Vagina (tissue), 2 donors: Measurements from ENCODE around the gene POLN. TPM values are rescaled to one million over a fixed set of nuclear protein-coding genes. Genes with fewer than 3 reads are reported as not detected.

Experiments used
- DNase-seq, 2 donors: peaks; one replicate each; pipeline ENCODE4 v3.0.0-alpha.2; 2017; ENCODE audit errors: extremely low spot score in 2 of 2
- H3K27ac ChIP-seq: fragments of 200-600 bp; sonication (generic); one replicate; pipeline ENCODE4 v1.5.1; 2019
- H3K27me3 ChIP-seq: fragments of 200-600 bp; sonication (generic); one replicate; pipeline ENCODE4 v1.5.1; 2019
- H3K36me3 ChIP-seq, 2 donors: fragments of 200-600 bp; sonication (generic); one replicate each; pipeline ENCODE4 v1.5.1; 2017 to 2019
- H3K4me1 ChIP-seq: fragments of 200-600 bp; sonication (generic); one replicate; pipeline ENCODE4 v1.5.1; 2019
- H3K4me3 ChIP-seq, 2 donors: fragments of 200-600 bp; sonication (generic); 1 replicate in 1 of 2; 2 replicates in 1 of 2; pipeline ENCODE4 v1.5.1; 2016 to 2019
- H3K9me3 ChIP-seq: fragments of 200-600 bp; sonication (generic); one replicate; pipeline ENCODE4 v1.5.1; 2019
- POLR2A ChIP-seq, 2 donors: fragments of 450-650 bp; IDR thresholded peaks; one replicate each; pipeline ENCODE4 v1.6.1; 2017; ENCODE audit warnings: antibody characterized with exemption in 2 of 2, mild to moderate bottlenecking in 2 of 2, moderate library complexity in 2 of 2
- POLR2AphosphoS5 ChIP-seq, 2 donors: sonication (generic); formaldehyde crosslinking; IDR thresholded peaks; one replicate each; pipeline ENCODE4 v1.9.0; 2017; ENCODE audit warnings: antibody characterized with exemption in 2 of 2, mild to moderate bottlenecking in 2 of 2, low read depth in 1 of 2; ENCODE audit not compliant: insufficient read depth in 1 of 2
- intact Hi-C: fragments of 100-400 bp; cut with DNase I; formaldehyde crosslinking; loops from one replicate; pipeline ENCODE4 v1.15.1; 2023
- total RNA-seq: library from RNA; depleted of rRNA; stranded (reverse); fragments of >200 nt; gene quantifications from one replicate; pipeline ENCODE4 v1.2.3, GENCODE V29; 2016
- TF ChIP-seq, protein P1 (sequence below), 3 experiments: fragments of 450-650 bp in 2 of 3; fragments of 200-600 bp in 1 of 3; sonication (generic) in 1 of 3; IDR thresholded peaks; one replicate each; pipeline ENCODE4 v1.5.1; 2017 to 2019; ENCODE audit warnings: antibody characterized with exemption in 3 of 3, mild to moderate bottlenecking in 2 of 3, moderate library complexity in 2 of 3

The POLN gene
- total RNA-seq, 1 donor from 2014 or later, result 3.9 TPM

DNA sequence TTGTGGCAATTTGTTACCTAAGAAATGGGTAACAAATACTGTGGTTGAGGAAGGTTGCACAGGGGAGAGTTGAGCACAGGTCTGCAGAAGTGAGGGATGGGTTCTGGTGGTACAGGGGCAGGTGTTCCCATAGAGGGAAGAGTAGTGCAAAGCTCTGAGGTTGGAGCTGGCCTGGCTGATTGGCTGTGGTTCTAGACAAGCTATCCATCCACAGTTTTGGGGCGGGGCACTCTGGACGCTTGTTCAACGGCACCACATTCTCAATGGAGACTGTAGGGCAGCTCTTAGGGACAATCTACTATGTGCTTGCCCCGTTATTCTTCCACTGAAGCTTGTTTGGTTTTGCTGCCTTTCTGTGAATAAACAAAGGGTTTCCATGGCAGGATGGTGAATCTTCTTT lies 147.4 kb downstream of the POLN start:
- intact Hi-C loops, result no loop called here
- TF ChIP-seq, protein P1, sequence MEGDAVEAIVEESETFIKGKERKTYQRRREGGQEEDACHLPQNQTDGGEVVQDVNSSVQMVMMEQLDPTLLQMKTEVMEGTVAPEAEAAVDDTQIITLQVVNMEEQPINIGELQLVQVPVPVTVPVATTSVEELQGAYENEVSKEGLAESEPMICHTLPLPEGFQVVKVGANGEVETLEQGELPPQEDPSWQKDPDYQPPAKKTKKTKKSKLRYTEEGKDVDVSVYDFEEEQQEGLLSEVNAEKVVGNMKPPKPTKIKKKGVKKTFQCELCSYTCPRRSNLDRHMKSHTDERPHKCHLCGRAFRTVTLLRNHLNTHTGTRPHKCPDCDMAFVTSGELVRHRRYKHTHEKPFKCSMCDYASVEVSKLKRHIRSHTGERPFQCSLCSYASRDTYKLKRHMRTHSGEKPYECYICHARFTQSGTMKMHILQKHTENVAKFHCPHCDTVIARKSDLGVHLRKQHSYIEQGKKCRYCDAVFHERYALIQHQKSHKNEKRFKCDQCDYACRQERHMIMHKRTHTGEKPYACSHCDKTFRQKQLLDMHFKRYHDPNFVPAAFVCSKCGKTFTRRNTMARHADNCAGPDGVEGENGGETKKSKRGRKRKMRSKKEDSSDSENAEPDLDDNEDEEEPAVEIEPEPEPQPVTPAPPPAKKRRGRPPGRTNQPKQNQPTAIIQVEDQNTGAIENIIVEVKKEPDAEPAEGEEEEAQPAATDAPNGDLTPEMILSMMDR (IDR thresholded peaks at IDR 0.05), result no peak
- TF ChIP-seq POLR2AphosphoS5 (IDR thresholded peaks at IDR 0.05; ENCODE audit: insufficient read depth in 1 of 2, low read depth in 1 of 2), result no peak
- no peak for TF ChIP-seq POLR2A (IDR thresholded peaks at IDR 0.05)
- no peak for DNase-seq

DNA sequence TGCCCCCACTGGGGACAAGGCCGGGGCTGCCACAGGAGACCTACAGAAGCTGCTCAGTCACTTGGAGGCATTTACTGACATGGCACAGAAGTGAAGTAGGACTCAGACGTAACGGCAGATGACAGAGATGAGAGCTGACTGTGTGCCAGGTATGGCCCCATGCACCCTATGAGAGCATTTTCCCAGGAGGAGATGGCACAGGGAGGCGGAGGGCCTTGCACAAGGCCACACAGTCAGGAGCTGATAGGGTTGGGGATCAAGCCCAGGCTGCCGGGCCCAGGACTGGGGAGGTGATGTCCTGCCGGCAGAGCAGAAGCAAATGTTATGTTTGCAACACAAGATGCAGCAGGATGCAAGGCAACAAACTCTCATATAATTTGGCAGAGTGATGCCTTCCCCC lies 148.7 kb downstream of the POLN start:
- DNase-seq, result no peak
- H3K27me3 ChIP-seq, result no peaks in the 10 kb centered on the region
- intact Hi-C loops, result no loop called here
- no peaks in the 10 kb centered on the region for H3K36me3 ChIP-seq
- H3K9me3 ChIP-seq, result no peaks in the 10 kb centered on the region
- no peaks in the 10 kb centered on the region for H3K4me1 ChIP-seq
- no peak overlapping the region for H3K27ac ChIP-seq
- no peak overlapping the region for H3K4me3 ChIP-seq
- TF ChIP-seq POLR2AphosphoS5 (IDR thresholded peaks at IDR 0.05; ENCODE audit: insufficient read depth in 1 of 2, low read depth in 1 of 2) (no peak), POLR2A (IDR thresholded peaks at IDR 0.05) (no peak)
- TF ChIP-seq, protein P1 (IDR thresholded peaks at IDR 0.05), result no peak

More for the DNA sequence above, 147.4 kb downstream of the POLN start:
- Histone ChIP-seq H3K27me3 (no peaks in the 10 kb centered on the region), H3K36me3 (no peaks in the 10 kb centered on the region), H3K4me3 (no peak overlapping the region), H3K4me1 (no peaks in the 10 kb centered on the region), H3K9me3 (no peaks in the 10 kb centered on the region), H3K27ac (no peak overlapping the region)

DNA sequence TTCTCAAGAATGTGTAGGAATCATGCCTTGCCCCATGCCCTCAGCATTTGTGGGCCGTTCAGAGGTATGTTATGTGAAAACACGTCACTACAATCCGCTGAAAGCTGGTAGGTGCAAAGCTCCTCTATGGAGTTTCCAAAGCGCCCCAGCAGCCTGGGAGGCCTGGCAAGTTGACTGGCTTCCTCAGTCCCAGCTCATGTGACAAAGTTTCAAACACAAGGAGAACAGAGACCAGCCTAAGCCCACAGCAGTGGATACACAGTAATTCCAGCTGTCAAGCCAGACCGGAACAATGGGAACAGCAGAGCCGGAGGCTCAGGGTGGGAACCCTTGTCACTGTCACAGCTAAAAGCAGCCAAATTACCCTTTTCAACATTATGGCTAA lies 149.3 kb downstream of the POLN start:
- intact Hi-C loops, result no loop called here
- no peaks in the 10 kb centered on the region for H3K27me3 ChIP-seq
- H3K27ac ChIP-seq, result no peak overlapping the region
- H3K4me3 ChIP-seq, result no peak overlapping the region
- H3K9me3 ChIP-seq, result no peaks in the 10 kb centered on the region
- H3K36me3 ChIP-seq, result no peaks in the 10 kb centered on the region
- no peak for TF ChIP-seq POLR2AphosphoS5 (IDR thresholded peaks at IDR 0.05; ENCODE audit: insufficient read depth in 1 of 2, low read depth in 1 of 2)
- TF ChIP-seq, protein P1 (IDR thresholded peaks at IDR 0.05), result no peak
- H3K4me1 ChIP-seq, result no peaks in the 10 kb centered on the region
- no peak for DNase-seq

DNA sequence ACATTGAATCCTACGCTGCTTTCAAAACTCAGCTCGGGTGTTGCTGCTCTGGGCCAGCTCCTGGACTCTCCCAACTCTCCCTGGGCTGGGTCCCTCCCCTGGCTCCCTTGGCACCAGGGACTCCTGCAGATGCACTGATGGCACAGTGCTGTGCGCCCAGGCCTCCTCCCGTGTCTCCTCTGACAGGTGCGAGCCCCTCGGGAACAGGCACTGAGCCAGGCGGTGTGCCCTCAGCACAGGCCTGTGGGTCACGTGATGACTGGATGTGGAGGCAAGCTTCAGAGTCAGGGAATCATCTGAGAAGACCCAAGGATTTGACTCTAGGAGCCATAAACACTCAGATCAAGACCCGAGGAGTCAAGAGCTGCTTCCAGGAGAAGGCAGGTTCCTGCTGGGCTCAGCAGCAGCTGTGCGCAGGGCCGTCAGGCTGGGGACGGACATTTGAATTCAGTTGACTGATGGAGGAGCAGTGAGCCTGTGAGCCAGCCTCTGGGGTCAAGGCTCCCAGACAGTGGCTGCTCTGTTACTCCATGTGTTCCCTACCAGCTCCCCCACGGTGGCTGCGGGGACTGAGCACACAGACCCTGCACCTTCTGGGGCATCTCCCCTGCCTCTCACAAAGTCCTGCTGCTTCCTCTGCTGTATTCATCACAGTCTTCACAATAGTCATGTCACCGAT lies 149.8 kb downstream of the POLN start:
- no peak overlapping the region for H3K4me3 ChIP-seq
- H3K27me3 ChIP-seq, result no peaks in the 10 kb centered on the region
- no peak for TF ChIP-seq POLR2AphosphoS5 (IDR thresholded peaks at IDR 0.05; ENCODE audit: insufficient read depth in 1 of 2, low read depth in 1 of 2)
- no peak for TF ChIP-seq POLR2A (IDR thresholded peaks at IDR 0.05)
- TF ChIP-seq, protein P1 (IDR thresholded peaks at IDR 0.05), result no peak
- intact Hi-C loops, result no loop called here
- H3K4me1 ChIP-seq, result no peaks in the 10 kb centered on the region
- no peaks in the 10 kb centered on the region for H3K9me3 ChIP-seq
- no peaks in the 10 kb centered on the region for H3K36me3 ChIP-seq
- no peak overlapping the region for H3K27ac ChIP-seq
- peak in 1 of 2 donors; percentile 79 for DNase-seq

DNA sequence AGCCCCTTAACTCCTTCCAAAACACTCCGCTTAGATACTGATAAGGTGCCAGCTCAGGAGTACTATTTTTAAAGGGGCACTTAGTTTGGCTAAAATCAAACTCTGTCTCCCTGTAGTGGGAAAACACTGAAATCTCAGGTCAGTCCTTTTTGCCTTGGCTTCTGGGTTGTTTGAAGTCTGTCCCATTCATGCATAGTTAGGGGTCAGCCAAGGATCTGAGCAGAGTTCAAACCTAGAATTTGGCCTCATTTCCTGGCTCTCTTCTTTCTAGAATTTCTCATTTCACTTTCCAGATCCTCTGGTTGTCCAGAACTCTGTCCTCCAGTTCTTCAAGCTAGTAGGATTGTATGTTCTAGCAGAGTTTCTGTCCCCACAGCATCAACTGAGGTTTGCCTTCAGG lies 151.3 kb downstream of the POLN start:
- Histone ChIP-seq H3K9me3 (no peaks in the 10 kb centered on the region), H3K4me1 (no peaks in the 10 kb centered on the region), H3K27me3 (no peaks in the 10 kb centered on the region), H3K27ac (no peak overlapping the region), H3K36me3 (no peaks in the 10 kb centered on the region), H3K4me3 (no peak overlapping the region)
- no peak for TF ChIP-seq POLR2A (IDR thresholded peaks at IDR 0.05)
- TF ChIP-seq, protein P1 (IDR thresholded peaks at IDR 0.05), result no peak
- TF ChIP-seq POLR2AphosphoS5 (IDR thresholded peaks at IDR 0.05; ENCODE audit: insufficient read depth in 1 of 2, low read depth in 1 of 2), result no peak
- intact Hi-C loops, result no loop called here
- no peak for DNase-seq
